Thyroid gland (tissue), 4 donors: ENCODE measurements around the gene MPST.

ENCODE experiments used
- CTCF ChIP-seq, 6 experiments: fragments of 200-600 bp in 3 of 6; fragments of 450-650 bp in 3 of 6; sonication (generic) in 3 of 6; IDR thresholded peaks; one replicate each; pipeline ENCODE4 v1.5.1; 2016 to 2019; ENCODE audit warnings: antibody characterized with exemption in 6 of 6, mild to moderate bottlenecking in 2 of 6, inconsistent platforms in 1 of 6, moderate library complexity in 1 of 6
- POLR2A ChIP-seq, 2 donors: fragments of 450-650 bp; IDR thresholded peaks; one replicate each; pipeline ENCODE4 v1.6.1; 2017; ENCODE audit warnings: antibody characterized with exemption in 2 of 2, mild to moderate bottlenecking in 2 of 2, moderate library complexity in 1 of 2

- TF ChIP-seq CTCF (IDR thresholded peaks at IDR 0.05), result no peak
- no peak for TF ChIP-seq POLR2A (IDR thresholded peaks at IDR 0.05)
These were observed 9.4 kb upstream of the MPST start for GRCh38 chr22:37010174-37010573.
